Endothelial cell of umbilical vein (primary cell): ENCODE results near the gene OR4C6. TPM values are rescaled to one million over a fixed set of nuclear protein-coding genes. Genes with fewer than 3 reads are reported as not detected.

Experiments
- BruUV-seq: library from RNA; stranded (reverse); fragments of 400-500 nt; replicated peaks from 2 replicates; lab custom pipeline; 2021; lab: Mats Ljungman, UMichigan
- CTCF ChIA-PET: fragments of 300-600, 350-600 bp; sonication (Branson Sonifier 250); formaldehyde crosslinking; loops from one replicate; lab custom pipeline; 2021; ENCODE audit warnings: antibody characterized with exemption, inconsistent platforms; lab: Charles Lee
- POLR2A ChIA-PET: fragments of 300-600, 350-600 bp; sonication (Branson Sonifier 250); formaldehyde crosslinking; loops from one replicate; lab custom pipeline; 2021; ENCODE audit warnings: antibody characterized with exemption, inconsistent platforms; lab: Charles Lee
- DNase-seq: peaks from one replicate; pipeline ENCODE4 v3.0.0-alpha.2; 2011; ENCODE audit warnings: low read depth, low spot score
- FAIRE-seq: peaks from 2 replicates; lab custom pipeline; 2011; peaks lifted over from hg19 to GRCh38; lab: Jason Lieb, UNC
- H2AFZ ChIP-seq: 2 replicates; pipeline ENCODE4 v1.6.0; 2012; ENCODE audit warnings: low read depth, low read length, control low read depth, inconsistent platforms
- H3K27ac ChIP-seq: 2 replicates; pipeline ENCODE4 v1.5.1; 2011; ENCODE audit warnings: low read depth, mild to moderate bottlenecking, control low read depth, low read length, moderate library complexity; ENCODE audit not compliant: insufficient read depth
- H3K27me3 ChIP-seq, 2 experiments: 2 replicates each; pipeline versions ENCODE4 v1.6.0 to v1.6.1; 2011; ENCODE audit warnings: low read length in 2 of 2, mixed read lengths in 1 of 2; ENCODE audit not compliant: control insufficient read depth in 2 of 2, insufficient read depth in 2 of 2
- H3K36me3 ChIP-seq, 2 experiments: 2 replicates in 1 of 2; 3 replicates in 1 of 2; pipeline ENCODE4 v1.5.1; 2011; ENCODE audit warnings: low read length in 2 of 2, mild to moderate bottlenecking in 1 of 2, moderate library complexity in 1 of 2; ENCODE audit not compliant: control insufficient read depth in 2 of 2, insufficient read depth in 2 of 2; ENCODE audit errors: extremely low read depth in 1 of 2
- H3K4me1 ChIP-seq: 3 replicates; pipeline ENCODE4 v1.5.1; 2011; ENCODE audit warnings: mild to moderate bottlenecking, low read length; ENCODE audit not compliant: control insufficient read depth, insufficient read depth; ENCODE audit errors: extremely low read depth
- H3K4me2 ChIP-seq: 2 replicates; pipeline ENCODE4 v1.6.1; 2011; ENCODE audit warnings: low read length, control low read depth, mixed read lengths; ENCODE audit not compliant: insufficient read depth
- H3K4me3 ChIP-seq, 3 experiments: fragments of 200-600 bp in 1 of 3; sonication (generic), shearing (Covaris generic) in 1 of 3; replicated peaks in 1 of 3; 2 replicates each; pipeline ENCODE4 v1.5.1; 2011 to 2016; ENCODE audit warnings: control low read depth in 3 of 3, low read length in 3 of 3, mild to moderate bottlenecking in 2 of 3, inconsistent platforms in 1 of 3, low read depth in 1 of 3, moderate library complexity in 1 of 3; ENCODE audit not compliant: insufficient read depth in 1 of 3
- H3K79me2 ChIP-seq: 2 replicates; pipeline ENCODE4 v1.6.0; 2012; ENCODE audit warnings: low read length, inconsistent platforms; ENCODE audit not compliant: control insufficient read depth, insufficient read depth
- H3K9ac ChIP-seq: replicated peaks from 2 replicates; pipeline ENCODE3; 2011; ENCODE audit warnings: low read length, control low read depth; ENCODE audit not compliant: insufficient read depth; ENCODE audit errors: extremely low read depth
- H3K9me1 ChIP-seq: replicated peaks from 3 replicates; pipeline ENCODE4 v1.6.0; 2011; ENCODE audit warnings: mild to moderate bottlenecking, low read length; ENCODE audit not compliant: control insufficient read depth, insufficient read depth; ENCODE audit errors: extremely low read depth
- H3K9me3 ChIP-seq: replicated peaks from 2 replicates; pipeline ENCODE4 v1.5.1; 2012; ENCODE audit warnings: low read length, inconsistent platforms; ENCODE audit not compliant: control insufficient read depth, insufficient read depth
- H4K20me1 ChIP-seq: replicated peaks from 2 replicates; pipeline ENCODE3; 2011; ENCODE audit warnings: mild to moderate bottlenecking, low read length; ENCODE audit not compliant: control insufficient read depth, insufficient read depth; ENCODE audit errors: extremely low read depth
- CTCF ChIP-seq, 2 donors: IDR thresholded peaks; 1 replicate in 1 of 2; 2 replicates in 1 of 2; pipeline ENCODE4 v1.5.1; 2011; ENCODE audit warnings: low read length in 2 of 2, mild to moderate bottlenecking in 2 of 2, moderate library complexity in 2 of 2, control low read depth in 1 of 2, inconsistent platforms in 1 of 2, low read depth in 1 of 2; ENCODE audit not compliant: insufficient read depth in 1 of 2; ENCODE audit errors: extremely low read depth in 1 of 2
- EZH2 ChIP-seq: IDR thresholded peaks from 2 replicates; pipeline ENCODE4 v1.6.1; 2012; ENCODE audit warnings: borderline replicate concordance, low read depth, mild to moderate bottlenecking, moderate library complexity, low read length, inconsistent platforms; ENCODE audit not compliant: severe bottlenecking
- FOS ChIP-seq: IDR thresholded peaks from 2 replicates; pipeline ENCODE4 v1.6.1; 2011; ENCODE audit warnings: mild to moderate bottlenecking, low read length, moderate library complexity, borderline replicate concordance; ENCODE audit not compliant: insufficient read depth
- GATA2 ChIP-seq: IDR thresholded peaks from 2 replicates; pipeline ENCODE4 v1.7.0; 2011; ENCODE audit warnings: low read depth, mild to moderate bottlenecking, moderate library complexity, mixed read lengths, low read length; ENCODE audit not compliant: insufficient read length, insufficient read depth
- JUN ChIP-seq: IDR thresholded peaks from 2 replicates; pipeline ENCODE4 v1.6.1; 2011; ENCODE audit warnings: borderline replicate concordance, low read depth; ENCODE audit not compliant: insufficient read length, insufficient read depth
- MAX ChIP-seq: IDR thresholded peaks from 2 replicates; pipeline ENCODE4 v1.6.1; 2011; ENCODE audit not compliant: insufficient read depth, insufficient read length
- MYC ChIP-seq: IDR thresholded peaks from one replicate; pipeline ENCODE4 v1.6.1; 2011; ENCODE audit warnings: mild to moderate bottlenecking, low read depth, low read length
- POLR2A ChIP-seq: IDR thresholded peaks from 2 replicates; pipeline ENCODE4 v1.6.1; 2012; ENCODE audit warnings: low read depth, mild to moderate bottlenecking, control low read depth, low read length
- POLR2AphosphoS5 ChIP-seq: IDR thresholded peaks from 2 replicates; pipeline ENCODE4 v1.6.1; 2012; ENCODE audit warnings: low read depth, mild to moderate bottlenecking, control low read depth, low read length, moderate library complexity; ENCODE audit not compliant: insufficient read depth
- dilution Hi-C: fragments of 300-500 bp; cut with MboI; formaldehyde crosslinking; loops from one replicate; pipeline ENCODE4 v1.15.0; 2019; ENCODE audit warnings: low sequenced_read_pairs; ENCODE audit not compliant: extremely low pct_ligation_motif_present
- intact Hi-C: fragments of 100-400 bp; cut with micrococcal nuclease; formaldehyde crosslinking; loops from one replicate; pipeline ENCODE4 v1.10.0; 2022
- polyA plus RNA-seq, 4 experiments: library from polyadenylated mRNA; depleted of rRNA in 3 of 4; stranded (reverse) in 3 of 4; unstranded in 1 of 4; fragments of >200 nt; gene quantifications; 2 replicates each; pipeline versions ENCODE4 v1.2.1 to v1.2.3, GENCODE V29; 2011 to 2012; ENCODE audit warnings: missing spikeins in 1 of 4
- total RNA-seq: library from RNA; stranded (reverse); gene quantifications from 2 replicates; pipeline ENCODE4 v1.2.3, GENCODE V29; 2021

OR4C6 gene
- total and polyA plus RNA-seq, 2 donors (not counting 3 experiments of a cell fraction or from before 2014, with no cell fraction given), result not detected

GRCh38 chr11:55658608-55659007, 3.4 kb upstream of the OR4C6 start:
- ChIA-PET CTCF (no interaction called here), POLR2A (no interaction called here)
- Histone ChIP-seq H3K4me3 (no peak overlapping the region), H3K36me3 (no peaks in the 10 kb centered on the region), H3K79me2 (no peaks in the 10 kb centered on the region), H3K27me3 (no peaks in the 10 kb centered on the region), H3K4me2 (no peak overlapping the region), H3K27ac (no peak overlapping the region), H3K9me1 (no peaks in the 10 kb centered on the region), H3K4me1 (no peaks in the 10 kb centered on the region), H2AFZ (no peak overlapping the region), H3K9ac (no peak overlapping the region), H3K9me3 (peaks cover 6% of the 10 kb centered on the region), H4K20me1 (no peaks in the 10 kb centered on the region)
- TF ChIP-seq GATA2 (no peak), POLR2A (no peak), MYC (no peak), POLR2AphosphoS5 (no peak), FOS (no peak), CTCF (IDR thresholded peaks at IDR 0.05; ENCODE audit: extremely low read depth in 1 of 2, insufficient read depth in 1 of 2, low read depth in 1 of 2, low read length in 2 of 2) (no peak), EZH2 (no peak), JUN (no peak), MAX (no peak)
- no peak for FAIRE-seq
- no TSS peak for BruUV-seq
- DNase-seq, result no peak
- intact Hi-C loops, result no loop called here
- dilution Hi-C loops, result no loop called here
